DND-41 (cell line): Measurements from ENCODE around the gene ZFP2.

Source experiments
- ATAC-seq: fragments of 200-7000 bp; cut with Tn5 transposase; 3 replicates; pipeline ENCODE4 v1.9.1; 2021; ENCODE audit warnings: low read depth; ENCODE audit not compliant: insufficient read depth
- DNase-seq: peaks from one replicate; pipeline ENCODE4 v3.0.0-alpha.2; 2020
- H2AFZ ChIP-seq: 2 replicates; pipeline ENCODE4 v1.6.0; 2012; ENCODE audit warnings: low read depth, low read length
- H3K27ac ChIP-seq: 2 replicates; pipeline ENCODE4 v1.5.1; 2012; ENCODE audit warnings: low read length, inconsistent platforms
- H3K27me3 ChIP-seq: fragments of 200-600 bp; sonication (generic); 2 replicates; pipeline ENCODE4 v1.6.0; 2012; ENCODE audit warnings: low read length, mild to moderate bottlenecking, inconsistent platforms; ENCODE audit not compliant: insufficient read depth, poor library complexity
- H3K36me3 ChIP-seq: 2 replicates; pipeline ENCODE4 v1.5.1; 2012; ENCODE audit warnings: low read length, inconsistent platforms; ENCODE audit not compliant: insufficient read depth
- H3K4me1 ChIP-seq: 2 replicates; pipeline ENCODE4 v1.5.1; 2012; ENCODE audit warnings: mild to moderate bottlenecking, low read length; ENCODE audit not compliant: insufficient read depth
- H3K4me2 ChIP-seq: 2 replicates; pipeline ENCODE4 v1.6.0; 2012; ENCODE audit warnings: mild to moderate bottlenecking, moderate library complexity, low read length, inconsistent platforms; ENCODE audit not compliant: insufficient read depth
- H3K4me3 ChIP-seq, 2 experiments: fragments of 200-600 bp in 1 of 2; shearing (Covaris generic) in 1 of 2; 2 replicates each; pipeline ENCODE4 v1.5.1; 2012 to 2016; ENCODE audit warnings: inconsistent platforms in 2 of 2, low read length in 2 of 2, mild to moderate bottlenecking in 2 of 2, low read depth in 1 of 2, moderate library complexity in 1 of 2
- H3K79me2 ChIP-seq: 2 replicates; pipeline ENCODE4 v1.6.0; 2012; ENCODE audit warnings: low read length, inconsistent platforms; ENCODE audit not compliant: insufficient read depth
- H3K9ac ChIP-seq: 2 replicates; pipeline ENCODE4 v1.6.0; 2012; ENCODE audit warnings: low read depth, mild to moderate bottlenecking, inconsistent platforms, low read length, moderate library complexity
- H3K9me3 ChIP-seq: 2 replicates; pipeline ENCODE4 v1.5.1; 2012; ENCODE audit warnings: low read length, moderate library complexity, mild to moderate bottlenecking, inconsistent platforms; ENCODE audit not compliant: insufficient read depth, severe bottlenecking
- H4K20me1 ChIP-seq: 2 replicates; pipeline ENCODE4 v1.6.0; 2012; ENCODE audit warnings: low read length; ENCODE audit not compliant: insufficient read depth
- CTCF ChIP-seq: IDR thresholded peaks from 2 replicates; pipeline ENCODE4 v1.5.1; 2012; ENCODE audit warnings: borderline replicate concordance, low read length, moderate library complexity, mild to moderate bottlenecking; ENCODE audit not compliant: poor library complexity, severe bottlenecking; ENCODE audit errors: extremely low read depth
- EZH2 ChIP-seq: IDR thresholded peaks from 3 replicates; pipeline ENCODE4 v1.6.1; 2012; ENCODE audit warnings: borderline replicate concordance, low read depth, mild to moderate bottlenecking, moderate library complexity, low read length, inconsistent platforms; ENCODE audit not compliant: severe bottlenecking

ZFP2 gene

DNA sequence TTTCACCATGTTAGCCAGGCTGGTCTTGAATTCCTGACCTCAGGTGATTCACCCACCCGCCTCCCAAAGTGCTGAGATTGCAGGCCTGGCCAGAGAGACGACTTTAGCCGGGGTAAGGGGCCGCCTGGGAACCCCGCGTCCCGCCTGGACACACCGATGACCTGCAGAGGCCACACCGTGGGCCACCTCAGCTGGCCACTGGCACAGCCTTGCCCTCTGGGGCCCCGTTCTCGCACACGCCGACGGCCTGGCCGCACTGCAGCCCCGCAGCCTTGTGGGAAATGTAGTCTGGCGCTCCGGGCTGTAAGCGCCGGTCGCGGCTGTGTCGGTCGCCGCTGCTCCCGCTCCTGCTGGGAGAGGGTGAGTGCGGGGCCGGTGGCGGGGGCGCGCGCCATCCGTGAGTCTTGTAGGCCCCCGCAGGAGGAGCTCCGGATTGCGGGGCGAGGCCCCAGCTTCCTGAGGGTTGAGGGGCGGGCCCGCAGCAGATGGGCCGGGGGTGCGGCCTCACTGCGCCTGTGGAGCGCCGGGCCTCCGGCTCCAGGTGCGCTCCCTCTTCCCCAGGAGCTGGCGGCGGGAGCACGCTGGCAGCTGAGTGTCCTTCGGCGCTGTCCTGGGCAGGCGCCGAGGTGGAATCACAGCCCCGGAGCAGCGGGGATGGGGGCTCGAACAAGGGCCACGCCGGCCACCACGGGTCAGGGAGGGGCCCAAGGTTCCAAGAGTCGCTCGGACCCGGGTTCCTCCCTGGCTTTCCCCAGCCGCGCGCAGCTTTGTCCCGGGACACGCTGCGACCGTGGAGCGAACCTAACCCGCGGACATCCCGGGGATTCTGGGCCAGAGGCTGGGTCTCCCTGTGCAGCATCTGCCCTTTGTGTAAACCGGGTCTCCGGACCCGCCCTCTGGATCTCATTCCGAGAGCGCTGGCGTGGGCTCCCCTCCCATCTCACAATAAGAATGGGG is at the start of gene ZFP2:
Gene ZFP2 (plus strand): TSS at position 299 of the 957 bp plus-strand sequence. CDS start 35,401 bp downstream, outside the sequence.
- Histone ChIP-seq H3K4me1 (peaks cover 6% of the 10 kb centered on the region), H3K4me3 (peak within 1 kb of the TSS; percentile 2 to 54; a peak in 2 of 4 replicates), H3K27me3 (no peaks in the 10 kb centered on the region), H3K36me3 (no peaks in the 10 kb centered on the region), H3K9ac (peak within 1 kb of the TSS; percentile 45), H3K9me3 (no peaks in the 10 kb centered on the region), H4K20me1 (no peaks in the 10 kb centered on the region), H3K4me2 (peak within 1 kb of the TSS; percentile 58), H3K27ac (no peak within 1 kb of the TSS), H2AFZ (peak within 1 kb of the TSS; percentile 64), H3K79me2 (no peaks in the 10 kb centered on the region)
- ATAC-seq: peak; percentile 86
- TF ChIP-seq EZH2 (no peak), CTCF (no peak)
- peak; percentile 39 for DNase-seq

- peaks cover 6% of the 10 kb centered on the region for H3K27me3 ChIP-seq
- H3K4me1 ChIP-seq: no peaks in the 10 kb centered on the region
- no peak for TF ChIP-seq EZH2
- TF ChIP-seq CTCF: no peak
- DNase-seq (no peak), ATAC-seq (no peak)
- H3K9ac ChIP-seq: no peak overlapping the region
- H2AFZ ChIP-seq: no peak overlapping the region
- no peaks in the 10 kb centered on the region for H3K79me2 ChIP-seq
- no peaks in the 10 kb centered on the region for H4K20me1 ChIP-seq
- no peak overlapping the region for H3K4me3 ChIP-seq
- H3K4me2 ChIP-seq: no peak overlapping the region
- H3K27ac ChIP-seq: no peak overlapping the region
- no peaks in the 10 kb centered on the region for H3K36me3 ChIP-seq
- no peaks in the 10 kb centered on the region for H3K9me3 ChIP-seq
Observed at GRCh38 chr5:178849316-178849715, 46.4 kb upstream of the ZFP2 start.

DNA sequence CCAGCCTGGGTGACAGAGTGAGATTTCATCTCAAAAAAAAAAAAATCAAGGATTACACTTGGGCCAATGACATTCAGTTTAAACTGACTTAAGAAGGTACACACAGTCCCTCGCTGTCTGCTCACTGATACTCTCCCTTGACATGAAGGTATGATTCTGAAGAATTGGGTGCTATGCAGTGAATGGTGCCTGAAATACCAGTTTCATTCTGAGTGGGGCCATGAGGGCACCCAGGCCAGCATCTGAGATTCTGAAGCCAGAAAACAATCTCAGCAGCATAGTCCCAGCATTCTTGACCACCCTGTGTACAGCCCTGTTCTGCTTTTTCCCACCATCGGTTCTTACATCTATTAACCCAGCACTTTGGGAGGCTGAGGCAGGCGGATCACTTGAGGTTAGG is 43.8 kb upstream of the ZFP2 start:
- Histone ChIP-seq H3K4me1 (no peaks in the 10 kb centered on the region), H3K27me3 (peaks cover 6% of the 10 kb centered on the region), H2AFZ (no peak overlapping the region), H3K9ac (no peak overlapping the region), H3K4me3 (no peak overlapping the region), H3K79me2 (no peaks in the 10 kb centered on the region), H3K36me3 (no peaks in the 10 kb centered on the region), H4K20me1 (no peaks in the 10 kb centered on the region), H3K27ac (no peak overlapping the region), H3K9me3 (no peaks in the 10 kb centered on the region), H3K4me2 (no peak overlapping the region)
- no peak for ATAC-seq
- TF ChIP-seq EZH2 (no peak), CTCF (no peak)
- no peak for DNase-seq
